HTERT RPE-1 (cell line): ENCODE results near the gene DAZ4.
"Not testable (repeated sequence)": the region's sequence is repeated elsewhere in the genome, so short reads cannot be mapped to it uniquely, and the experiment has no call there.

ENCODE experiments used
- in situ Hi-C: fragments of 300-500 bp; cut with MboI; formaldehyde crosslinking; loops from 4 replicates; pipeline ENCODE4 v1.14.3; 2020; ENCODE audit warnings: low sequenced_read_pairs

The DAZ4 gene, protein sequence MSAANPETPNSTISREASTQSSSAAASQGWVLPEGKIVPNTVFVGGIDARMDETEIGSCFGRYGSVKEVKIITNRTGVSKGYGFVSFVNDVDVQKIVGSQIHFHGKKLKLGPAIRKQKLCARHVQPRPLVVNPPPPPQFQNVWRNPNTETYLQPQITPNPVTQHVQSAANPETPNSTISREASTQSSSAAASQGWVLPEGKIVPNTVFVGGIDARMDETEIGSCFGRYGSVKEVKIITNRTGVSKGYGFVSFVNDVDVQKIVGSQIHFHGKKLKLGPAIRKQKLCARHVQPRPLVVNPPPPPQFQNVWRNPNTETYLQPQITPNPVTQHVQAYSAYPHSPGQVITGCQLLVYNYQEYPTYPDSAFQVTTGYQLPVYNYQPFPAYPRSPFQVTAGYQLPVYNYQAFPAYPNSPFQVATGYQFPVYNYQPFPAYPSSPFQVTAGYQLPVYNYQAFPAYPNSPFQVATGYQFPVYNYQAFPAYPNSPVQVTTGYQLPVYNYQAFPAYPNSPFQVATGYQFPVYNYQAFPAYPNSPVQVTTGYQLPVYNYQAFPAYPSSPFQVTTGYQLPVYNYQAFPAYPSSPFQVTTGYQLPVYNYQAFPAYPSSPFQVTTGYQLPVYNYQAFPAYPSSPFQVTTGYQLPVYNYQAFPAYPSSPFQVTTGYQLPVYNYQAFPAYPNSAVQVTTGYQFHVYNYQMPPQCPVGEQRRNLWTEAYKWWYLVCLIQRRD

DNA sequence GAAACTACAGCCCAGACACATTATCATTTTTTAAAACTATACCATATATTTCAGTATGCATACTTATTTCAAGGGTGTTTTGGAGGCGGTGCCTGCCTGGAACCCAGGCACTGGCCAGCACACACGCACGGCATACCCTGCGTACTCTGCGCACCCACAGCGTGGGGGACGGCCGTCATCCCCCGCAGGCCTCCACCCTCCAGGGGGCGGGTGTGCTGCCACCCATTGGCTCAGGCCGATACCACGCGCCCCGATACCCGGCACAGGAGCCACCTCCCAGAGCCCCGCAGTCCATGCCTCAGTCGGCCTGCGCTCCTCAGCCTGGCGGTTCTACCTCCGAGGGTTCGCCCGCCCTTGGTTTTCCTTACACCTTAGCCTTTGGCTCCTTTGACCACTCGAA is at the start of gene DAZ4:
Gene DAZ4, plus strand, starts transcription at position 301 of the 400 bp plus-strand sequence. CDS start 208 bp downstream, outside the sequence.
- in situ Hi-C loops = not testable (repeated sequence)

DNA sequence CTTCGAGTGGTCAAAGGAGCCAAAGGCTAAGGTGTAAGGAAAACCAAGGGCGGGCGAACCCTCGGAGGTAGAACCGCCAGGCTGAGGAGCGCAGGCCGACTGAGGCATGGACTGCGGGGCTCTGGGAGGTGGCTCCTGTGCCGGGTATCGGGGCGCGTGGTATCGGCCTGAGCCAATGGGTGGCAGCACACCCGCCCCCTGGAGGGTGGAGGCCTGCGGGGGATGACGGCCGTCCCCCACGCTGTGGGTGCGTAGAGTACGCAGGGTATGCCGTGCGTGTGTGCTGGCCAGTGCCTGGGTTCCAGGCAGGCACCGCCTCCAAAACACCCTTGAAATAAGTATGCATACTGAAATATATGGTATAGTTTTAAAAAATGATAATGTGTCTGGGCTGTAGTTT is 20.4 kb upstream of the DAZ4 start, which contains the start of gene DAZ3:
Gene DAZ3, minus strand, starts transcription at position 101 of the 400 bp plus-strand sequence. CDS start 208 bp downstream, outside the sequence.
- in situ Hi-C loops = not testable (repeated sequence)

DNA sequence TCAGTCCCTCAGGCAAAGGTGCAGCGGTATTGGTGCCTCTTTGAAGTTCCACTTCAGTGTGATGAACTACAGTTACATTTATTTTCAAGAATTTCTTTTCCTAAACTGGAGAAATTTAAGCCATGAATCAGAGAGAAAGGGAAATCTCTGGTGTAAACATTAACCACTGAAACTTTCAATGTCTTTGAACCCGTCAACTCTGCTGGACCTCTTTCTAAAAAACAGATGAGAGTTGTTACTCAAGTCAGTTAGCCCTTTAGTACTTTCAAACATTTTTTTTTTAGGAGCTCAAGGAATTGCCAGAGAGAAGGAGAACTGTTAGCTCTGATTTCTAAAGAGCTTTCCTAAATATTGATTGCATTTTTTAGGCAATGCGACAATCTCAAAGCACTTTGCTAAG is 11.9 kb upstream of the DAZ4 start:
- in situ Hi-C loops = not testable (repeated sequence)

DNA sequence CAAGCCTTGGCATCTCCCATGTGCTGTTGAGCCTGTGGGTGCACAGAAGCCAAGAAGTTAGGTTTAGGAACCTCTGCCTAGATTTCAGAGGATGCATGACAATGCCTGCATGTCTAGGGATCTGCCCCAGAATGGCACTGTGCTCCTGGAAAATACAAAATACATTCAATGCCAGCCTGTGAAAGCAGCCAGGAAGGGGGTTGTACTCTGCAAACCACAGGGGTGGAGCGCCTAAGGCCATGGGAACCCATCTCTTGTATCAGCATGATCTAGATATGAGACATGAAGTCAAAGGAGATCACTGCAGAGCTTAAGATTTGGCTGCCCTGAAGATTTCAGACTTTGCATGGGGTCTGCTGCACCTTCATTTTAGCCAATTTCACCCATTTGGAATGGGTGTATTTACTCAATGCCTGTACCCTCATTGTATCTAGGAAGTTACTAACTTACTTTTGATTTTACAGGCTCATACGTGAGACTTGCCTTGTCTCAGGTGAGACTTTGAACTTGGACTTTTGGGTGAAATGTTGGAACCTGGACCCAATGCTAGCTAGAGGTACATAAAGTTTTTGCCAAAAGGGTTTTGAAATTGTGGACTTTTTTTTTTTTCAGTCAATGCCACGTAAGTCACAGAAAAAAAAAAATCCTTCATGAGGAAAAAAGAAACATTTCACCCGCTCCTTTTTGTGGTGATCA is 9.4 kb upstream of the DAZ4 start:
- in situ Hi-C loops = not testable (repeated sequence)

DNA sequence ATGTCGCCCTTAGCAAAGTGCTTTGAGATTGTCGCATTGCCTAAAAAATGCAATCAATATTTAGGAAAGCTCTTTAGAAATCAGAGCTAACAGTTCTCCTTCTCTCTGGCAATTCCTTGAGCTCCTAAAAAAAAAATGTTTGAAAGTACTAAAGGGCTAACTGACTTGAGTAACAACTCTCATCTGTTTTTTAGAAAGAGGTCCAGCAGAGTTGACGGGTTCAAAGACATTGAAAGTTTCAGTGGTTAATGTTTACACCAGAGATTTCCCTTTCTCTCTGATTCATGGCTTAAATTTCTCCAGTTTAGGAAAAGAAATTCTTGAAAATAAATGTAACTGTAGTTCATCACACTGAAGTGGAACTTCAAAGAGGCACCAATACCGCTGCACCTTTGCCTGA is 8.7 kb upstream of the DAZ4 start:
- in situ Hi-C loops = not testable (repeated sequence)
